Fibroblast of skin of abdomen (primary cell): Measurements from ENCODE around the gene TMEM45A. TPM values are rescaled to one million over a fixed set of nuclear protein-coding genes. Genes with fewer than 3 reads are reported as not detected.
A peak's percentile ranks its signal among the peaks of the same experiment; 100 is the strongest.
"Not testable (repeated sequence)": the region's sequence is repeated elsewhere in the genome, so short reads cannot be mapped to it uniquely, and the experiment has no call there.

Experiments used
- DNase-seq: peaks from one replicate; pipeline ENCODE4 v3.0.0-alpha.2; 2013
- polyA plus RNA-seq, 2 experiments: library from polyadenylated mRNA; unstranded; fragments of 120-200 nt; gene quantifications; one replicate each; pipeline ENCODE4 v1.2.1, GENCODE V29; 2013; ENCODE audit not compliant: insufficient read length in 2 of 2

The TMEM45A gene, protein sequence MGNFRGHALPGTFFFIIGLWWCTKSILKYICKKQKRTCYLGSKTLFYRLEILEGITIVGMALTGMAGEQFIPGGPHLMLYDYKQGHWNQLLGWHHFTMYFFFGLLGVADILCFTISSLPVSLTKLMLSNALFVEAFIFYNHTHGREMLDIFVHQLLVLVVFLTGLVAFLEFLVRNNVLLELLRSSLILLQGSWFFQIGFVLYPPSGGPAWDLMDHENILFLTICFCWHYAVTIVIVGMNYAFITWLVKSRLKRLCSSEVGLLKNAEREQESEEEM
- polyA plus RNA-seq (2013, experiment 1 of 2; ENCODE audit: insufficient read length) = 42.2 TPM
- polyA plus RNA-seq (2013, experiment 2 of 2; ENCODE audit: insufficient read length) = 45.1 TPM

DNA sequence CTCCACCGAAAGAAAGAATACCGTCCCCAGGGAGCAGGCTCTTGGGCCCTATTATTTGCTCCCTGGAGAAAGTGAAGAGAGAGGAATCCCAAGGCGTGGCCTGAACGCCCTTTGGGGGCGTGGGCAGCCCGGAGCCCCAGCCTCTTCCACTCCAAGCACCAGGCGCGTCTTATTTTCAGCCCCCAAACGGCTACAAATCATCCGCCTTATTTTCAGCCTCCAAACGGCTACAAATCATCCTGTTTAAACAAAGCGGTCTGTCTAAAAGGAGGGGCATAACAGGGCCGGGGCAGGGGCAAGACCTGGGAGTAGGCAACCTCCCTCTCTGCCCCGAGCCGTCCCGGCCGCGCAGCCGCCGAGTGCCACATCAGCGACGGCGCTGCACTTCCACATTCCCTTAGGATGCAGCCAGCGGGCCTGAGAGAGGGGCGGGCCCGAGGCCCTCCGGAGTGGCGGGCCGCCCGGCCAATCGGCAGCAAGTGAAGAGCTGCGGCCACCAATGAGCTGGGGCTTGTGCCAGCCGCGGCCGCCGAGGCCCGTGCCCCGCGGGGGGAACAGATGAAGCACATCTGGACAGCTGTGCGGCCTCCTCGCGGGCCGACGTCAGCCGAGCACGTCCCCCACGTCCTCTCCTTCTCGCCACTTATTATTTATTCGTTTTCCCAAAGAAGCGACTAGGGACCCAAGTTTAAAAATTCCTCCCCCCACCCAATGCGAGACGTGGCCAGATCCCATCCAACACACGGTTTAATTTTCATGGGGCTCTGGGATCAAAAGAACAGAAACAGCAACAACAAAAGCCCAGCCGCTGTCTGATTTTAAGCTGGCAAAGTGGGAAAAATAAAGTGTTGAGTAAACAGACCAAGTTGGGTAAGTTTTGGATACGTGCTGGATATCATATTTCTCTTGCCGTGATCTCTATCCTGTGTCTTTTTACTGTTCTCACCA, at the start of gene TMEM45A:
Gene TMEM45A (plus strand): TSS at position 561 of the 948 bp plus-strand sequence. CDS start 62,593 bp downstream, outside the sequence.
- peak; percentile 96 for DNase-seq

- DNase-seq = no peak
Observed at GRCh38 chr3:100443690-100444089, 48.7 kb upstream of the TMEM45A start.

DNA sequence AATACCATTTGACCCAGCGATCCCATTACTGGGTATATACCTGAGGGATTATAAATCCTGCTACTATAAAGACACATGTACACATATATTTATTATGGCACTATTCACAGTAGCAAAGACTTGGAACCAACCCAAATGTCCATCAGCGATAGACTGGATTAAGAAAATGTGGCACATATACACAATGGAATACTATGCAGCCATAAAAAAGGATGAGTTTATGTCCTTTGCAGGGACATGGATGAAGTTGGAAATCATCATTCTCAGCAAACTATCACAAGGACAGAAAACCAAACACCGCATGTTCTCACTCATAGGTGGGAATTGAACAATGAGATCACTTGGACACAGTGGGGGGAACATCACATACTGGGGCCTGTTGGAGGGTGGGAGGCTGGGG, 45.4 kb upstream of the TMEM45A start:
- not testable (repeated sequence) for DNase-seq

DNA sequence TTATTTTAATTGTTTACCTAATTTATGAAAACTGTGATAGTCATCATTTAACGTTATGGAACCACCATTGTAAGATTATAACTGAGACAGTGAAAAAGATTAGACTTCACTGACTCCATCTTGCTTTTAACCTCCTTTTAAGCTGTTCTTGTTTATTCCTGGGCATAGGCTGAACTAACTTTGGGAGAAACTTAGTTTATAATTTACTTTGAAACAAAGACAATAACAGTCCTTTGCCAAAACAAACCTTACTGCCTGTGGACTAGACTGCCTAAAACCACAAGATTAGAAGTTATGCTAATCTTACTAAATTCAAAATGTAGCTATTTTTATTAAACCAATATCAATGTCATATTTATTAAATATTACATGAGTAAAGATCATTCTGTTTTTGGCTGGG, 44.3 kb upstream of the TMEM45A start:
- no peak for DNase-seq

GRCh38 chr3:100449214-100449613, 43.2 kb upstream of the TMEM45A start:
- no peak for DNase-seq

DNA sequence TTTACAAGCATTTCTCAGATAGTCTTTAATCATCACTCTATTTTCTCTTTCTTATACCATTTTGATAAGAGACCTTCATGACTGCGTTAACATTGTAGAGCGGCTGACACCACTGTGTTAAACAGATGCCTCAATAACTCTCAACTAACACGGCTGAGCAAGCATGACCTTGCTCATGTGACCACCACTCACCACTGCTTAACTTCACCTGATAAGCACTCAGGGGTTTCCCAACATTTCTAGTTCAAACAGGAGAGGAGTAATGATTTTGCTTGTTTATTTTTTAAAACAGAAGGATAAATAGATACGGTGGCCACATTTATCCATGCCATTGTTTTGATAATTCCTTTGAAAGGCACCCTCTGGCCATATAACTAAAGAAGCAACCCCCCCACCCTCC, 37.7 kb upstream of the TMEM45A start:
- DNase-seq = no peak

DNA sequence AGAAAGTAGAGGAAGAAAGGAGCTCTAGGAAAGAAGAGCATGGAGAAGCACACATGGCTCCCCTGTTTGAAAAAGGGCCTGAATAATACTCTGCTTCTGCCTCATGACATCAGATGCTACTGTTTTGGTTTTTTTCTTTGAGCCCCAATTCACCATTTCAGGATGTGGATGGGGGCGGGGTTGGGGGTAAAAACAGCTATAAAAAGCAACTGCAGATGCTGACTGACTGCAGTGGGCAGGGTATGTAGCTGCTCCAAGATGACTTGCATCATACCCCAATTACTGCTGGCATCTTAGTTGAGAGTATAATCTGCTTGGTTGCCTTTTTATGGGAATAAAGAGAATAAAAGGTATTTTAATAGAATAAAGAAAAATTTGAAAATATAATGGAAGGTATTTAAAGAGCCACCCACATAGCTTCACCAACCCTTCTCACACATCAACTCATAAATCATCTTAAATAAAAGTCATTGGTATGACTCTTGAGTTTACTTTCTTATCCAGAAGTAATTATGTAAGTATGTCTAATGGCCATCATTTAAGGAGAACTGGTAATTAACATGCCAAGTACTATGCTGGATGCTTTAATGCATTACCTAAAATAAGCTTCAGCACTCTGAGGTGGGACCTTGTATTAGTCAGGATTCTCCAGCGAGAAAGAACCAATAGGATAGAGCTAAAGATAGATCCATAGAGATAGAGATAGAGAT, 36.4 kb upstream of the TMEM45A start:
- DNase-seq = no peak

GRCh38 chr3:100456745-100457144, 35.7 kb upstream of the TMEM45A start:
- no peak for DNase-seq

DNA sequence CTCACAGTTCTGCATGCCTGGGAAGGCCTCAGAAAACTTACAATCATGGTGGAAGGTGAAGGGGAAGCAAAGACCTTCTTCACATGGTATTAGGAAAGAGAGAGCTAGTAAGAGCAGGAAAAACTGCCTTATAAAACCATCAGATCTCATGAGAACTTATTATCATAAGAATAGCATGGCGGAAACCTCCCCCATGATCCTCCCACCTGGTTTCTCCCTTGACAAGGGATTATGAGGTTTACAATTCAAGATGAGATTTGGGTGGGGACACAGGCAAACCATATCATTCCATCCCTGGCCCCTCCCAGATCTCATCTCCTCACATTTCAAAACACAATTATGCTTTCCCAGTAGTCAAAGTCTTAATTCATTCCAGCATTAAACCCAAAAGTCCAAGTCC, 34.6 kb upstream of the TMEM45A start:
- DNase-seq = no peak

DNA sequence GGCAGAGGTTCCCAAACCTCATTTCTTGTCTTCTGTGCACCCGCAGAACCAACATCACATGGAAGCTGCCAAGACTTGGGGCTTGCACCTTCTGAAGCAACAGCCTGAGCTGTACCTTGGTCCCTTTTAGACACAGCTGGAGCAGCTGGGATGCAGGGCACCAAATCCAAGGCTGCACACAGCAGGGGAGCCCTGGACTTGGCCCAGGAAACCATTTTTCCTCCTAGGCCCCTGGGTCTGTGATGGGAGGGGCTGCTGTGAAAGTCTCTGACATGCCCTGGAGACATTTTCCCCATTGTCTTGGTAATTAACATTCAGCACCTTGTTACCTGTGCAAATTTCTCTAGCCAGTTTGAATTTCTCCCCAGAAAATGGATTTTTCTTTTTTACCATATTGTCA, 33.6 kb upstream of the TMEM45A start:
- DNase-seq = no peak

DNA sequence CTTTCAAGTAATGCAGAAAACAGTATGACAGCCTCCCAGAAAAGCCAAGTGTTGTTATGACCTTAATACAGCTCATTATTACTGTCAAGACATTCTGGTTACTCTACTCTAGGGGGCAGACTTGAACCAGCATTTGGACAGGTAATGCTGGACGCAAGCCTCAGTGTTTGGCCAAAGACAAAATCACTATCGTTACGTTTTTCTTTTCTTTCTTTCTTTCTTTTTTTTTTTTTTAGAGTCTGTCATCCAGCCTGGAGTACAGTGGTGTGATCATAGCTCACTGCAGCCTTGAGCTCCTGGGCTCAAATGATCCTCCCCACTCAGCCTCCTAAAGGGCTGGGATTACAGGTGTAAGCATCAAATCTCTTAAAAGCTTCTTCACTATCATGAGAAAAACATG, 29.4 kb upstream of the TMEM45A start:
- DNase-seq = peak; percentile 69

DNA sequence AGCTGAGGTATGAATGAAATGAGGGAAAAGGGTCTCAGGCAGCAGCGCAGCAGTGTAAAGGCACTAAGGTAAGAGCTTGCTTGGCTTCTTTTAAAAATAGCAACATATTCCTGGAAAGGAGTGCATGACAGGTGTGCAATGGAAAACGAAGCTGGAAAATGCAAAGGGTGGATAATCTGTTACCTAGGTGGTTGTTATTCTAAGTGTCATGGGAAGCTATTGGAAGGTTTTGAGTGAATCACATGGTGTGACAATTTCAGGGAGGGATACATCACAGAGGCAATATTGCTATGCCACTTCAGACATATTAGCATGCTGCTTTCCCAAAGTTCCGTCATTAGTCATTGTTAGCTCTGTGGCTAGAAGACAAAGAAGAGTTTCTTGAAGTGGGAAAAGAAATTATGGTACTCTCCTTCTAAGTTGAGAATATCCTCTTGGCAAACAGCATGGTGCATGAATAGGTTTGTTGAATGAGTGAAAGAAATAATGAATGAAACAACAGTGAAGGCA, 28.7 kb upstream of the TMEM45A start:
- no peak for DNase-seq

- no peak for DNase-seq
Observed at GRCh38 chr3:100465892-100466777, 26.3 kb upstream of the TMEM45A start.

GRCh38 chr3:100467133-100467532, 25.3 kb upstream of the TMEM45A start:
- no peak for DNase-seq

DNA sequence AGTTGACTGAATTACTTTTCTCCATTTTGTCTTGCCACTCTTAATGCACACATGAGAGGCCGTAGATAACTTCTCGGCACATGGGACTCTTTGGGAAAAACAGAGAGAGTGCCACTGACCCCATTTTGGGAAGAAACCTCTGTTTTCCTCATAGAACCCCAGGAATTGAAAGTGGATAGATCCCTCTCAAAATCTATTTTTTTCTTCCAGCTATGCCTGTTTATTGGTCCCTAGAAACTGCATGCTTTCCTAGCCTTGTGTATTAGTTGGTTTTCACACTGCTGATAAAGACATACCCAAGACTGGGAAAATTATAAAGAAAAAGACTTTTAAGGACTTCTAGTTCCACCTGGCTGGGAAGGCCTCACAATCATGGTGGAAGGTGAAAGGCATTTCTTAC, 23.7 kb upstream of the TMEM45A start:
- no peak for DNase-seq

- no peak for DNase-seq
Observed at GRCh38 chr3:100470951-100471350, 21.5 kb upstream of the TMEM45A start.

DNA sequence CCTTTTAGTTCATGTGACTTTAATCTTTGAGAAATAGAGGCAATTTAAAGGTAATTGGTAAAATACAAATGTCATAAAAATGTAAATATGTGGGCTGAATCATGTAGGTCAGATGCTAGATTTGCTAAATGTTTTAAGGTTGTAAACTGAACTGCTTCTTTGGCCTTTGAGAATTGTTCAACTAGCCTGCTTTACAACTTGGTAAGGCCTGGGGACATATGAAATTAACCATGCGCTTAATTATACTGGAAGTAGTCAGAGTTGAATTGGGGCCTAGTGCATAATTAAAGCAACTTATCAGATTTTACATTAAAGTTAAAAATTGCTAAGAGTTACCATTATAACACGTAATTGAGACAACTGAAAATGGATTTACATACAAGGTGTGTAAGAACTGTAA, 21.0 kb upstream of the TMEM45A start:
- no peak for DNase-seq

GRCh38 chr3:100477851-100478360, 14.5 kb upstream of the TMEM45A start:
- not testable (repeated sequence) for DNase-seq

DNA sequence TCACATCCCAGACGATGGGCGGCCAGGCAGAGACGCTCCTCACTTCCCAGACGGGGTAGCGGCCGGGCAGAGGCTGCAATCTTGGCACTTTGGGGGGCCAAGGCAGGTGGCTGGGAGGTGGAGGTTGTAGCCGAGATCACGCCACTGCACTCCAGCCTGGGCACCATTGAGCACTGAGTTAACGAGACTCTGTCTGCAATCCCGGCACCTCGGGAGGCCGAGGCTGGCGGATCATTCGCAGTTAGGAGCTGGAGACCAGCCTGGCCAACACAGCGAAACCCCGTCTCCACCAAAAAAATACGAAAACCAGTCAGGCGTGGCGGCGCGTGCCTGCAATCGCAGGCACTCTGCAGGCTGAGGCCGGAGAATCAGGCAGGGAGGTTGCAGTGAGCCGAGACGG, 13.9 kb upstream of the TMEM45A start:
- DNase-seq = not testable (repeated sequence)

DNA sequence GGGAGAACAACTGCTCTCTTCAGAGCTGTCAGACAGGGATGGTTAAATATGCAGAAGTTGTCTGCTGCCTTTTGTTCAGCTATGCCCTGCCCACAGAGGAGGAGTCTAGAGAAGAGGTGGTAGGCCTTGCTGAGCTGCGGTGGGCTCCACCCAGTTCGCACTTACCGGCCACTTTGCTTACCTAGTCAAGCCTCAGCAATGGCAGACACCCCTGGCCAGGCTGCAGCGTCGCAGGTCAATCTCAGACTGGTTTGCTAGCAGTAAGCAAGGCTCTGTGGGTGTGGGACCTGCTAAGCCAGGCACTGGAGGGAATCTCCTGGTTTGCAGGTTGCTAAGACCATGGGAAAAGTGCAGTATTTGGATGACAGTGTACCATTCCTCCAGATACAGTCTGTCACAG, 12.3 kb upstream of the TMEM45A start:
- DNase-seq = no peak

DNA sequence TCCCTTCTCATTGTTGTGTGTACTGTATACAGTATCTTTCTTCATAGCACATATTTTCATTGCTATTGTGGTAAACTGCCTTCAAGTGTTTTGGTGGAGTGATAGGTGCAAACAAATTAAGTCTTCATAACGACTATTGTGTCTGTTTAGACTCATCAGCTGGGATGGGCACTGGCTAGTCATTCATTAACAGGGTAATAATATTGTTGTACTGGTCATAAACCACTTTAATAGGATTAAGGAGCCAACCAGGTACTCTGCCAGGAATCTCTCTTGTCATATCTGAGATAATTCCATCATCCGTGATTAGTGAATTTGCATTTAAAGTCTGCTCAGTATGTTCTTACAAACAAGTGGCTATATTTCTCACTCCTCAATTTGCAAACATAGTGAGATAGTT, 10.2 kb upstream of the TMEM45A start:
- DNase-seq = no peak
